HepG2 (cell line): ENCODE data around the gene RASIP1. TPM values are rescaled to one million over a fixed set of nuclear protein-coding genes. Genes with fewer than 3 reads are reported as not detected.

Experiments
- ESRRA ChIP-seq: sonication (generic); formaldehyde crosslinking; IDR thresholded peaks from 2 replicates; pipeline ENCODE4 v1.5.1; 2020; ENCODE audit warnings: mild to moderate bottlenecking, low read depth, missing genetic modification reagents
- MATR3 ChIP-seq: sonication (generic); formaldehyde crosslinking; IDR thresholded peaks from 2 replicates; pipeline ENCODE4 v1.4.0; 2020; ENCODE audit warnings: missing genetic modification reagents
- SALL2 ChIP-seq: sonication (generic); formaldehyde crosslinking; IDR thresholded peaks from 2 replicates; pipeline ENCODE4 v1.8.1; 2023; ENCODE audit warnings: mild to moderate bottlenecking, missing genetic modification reagents, inconsistent platforms
- TRIM24 ChIP-seq: sonication (generic); formaldehyde crosslinking; IDR thresholded peaks from 2 replicates; pipeline ENCODE4 v1.8.0; 2022; ENCODE audit warnings: mild to moderate bottlenecking, missing genetic modification reagents
- ZNF451 ChIP-seq: sonication (generic); formaldehyde crosslinking; IDR thresholded peaks from 2 replicates; pipeline ENCODE4 v1.5.0; 2020; ENCODE audit warnings: mild to moderate bottlenecking, missing genetic modification reagents
- polyA plus RNA-seq, 8 experiments: library from polyadenylated mRNA; depleted of rRNA in 3 of 8; stranded (reverse) in 7 of 8; unstranded in 1 of 8; fragments of >200 nt; fragmentation: Illumina TruSeq in 4 of 8; extraction: Trizol in 4 of 8; gene quantifications; 2 replicates each; pipeline versions ENCODE4 v1.2.1 to v1.2.3, GENCODE V29; 2011 to 2016; ENCODE audit warnings: low read depth in 4 of 8, missing spikeins in 1 of 8, mixed read lengths in 1 of 8; ENCODE audit not compliant: insufficient read depth in 1 of 8
- total RNA-seq, 5 experiments: library from RNA; depleted of rRNA; stranded (reverse); fragments of >200 nt; fragmentation: Illumina TruSeq; extraction: Trizol; gene quantifications; 2 replicates each; pipeline ENCODE4 v1.2.3, GENCODE V29; 2016; ENCODE audit warnings: low read depth in 1 of 5
- TF ChIP-seq, protein P1 (sequence below): sonication (generic); formaldehyde crosslinking; IDR thresholded peaks from 2 replicates; pipeline ENCODE4 v1.4.0; 2020; ENCODE audit warnings: missing genetic modification reagents
- TF ChIP-seq, protein P2 (sequence below): sonication (generic); formaldehyde crosslinking; IDR thresholded peaks from 2 replicates; pipeline ENCODE4 v1.4.0; 2020; ENCODE audit warnings: mild to moderate bottlenecking, missing genetic modification reagents
- TF ChIP-seq, protein P3 (sequence below): sonication (generic); formaldehyde crosslinking; IDR thresholded peaks from 2 replicates; pipeline ENCODE4 v1.8.0; 2022; ENCODE audit warnings: low read depth, missing genetic modification reagents
- TF ChIP-seq, protein P4 (sequence below): sonication (generic); formaldehyde crosslinking; IDR thresholded peaks from 2 replicates; pipeline ENCODE4 v1.4.0; 2020; ENCODE audit warnings: missing genetic modification reagents, borderline replicate concordance
- TF ChIP-seq, protein P5 (sequence below): sonication (generic); formaldehyde crosslinking; IDR thresholded peaks from 2 replicates; pipeline ENCODE4 v1.4.0; 2020; ENCODE audit warnings: missing genetic modification reagents

RASIP1 gene
- total and polyA plus RNA-seq, 2 of the 13 experiments (the other 11 are each of a cell fraction or from before 2014, with no cell fraction given): 0.44 to 0.58 TPM

GRCh38 chr19:48738557-48739403 lies 1.6 kb downstream of the RASIP1 start (continued):
- TF ChIP-seq, protein P1, sequence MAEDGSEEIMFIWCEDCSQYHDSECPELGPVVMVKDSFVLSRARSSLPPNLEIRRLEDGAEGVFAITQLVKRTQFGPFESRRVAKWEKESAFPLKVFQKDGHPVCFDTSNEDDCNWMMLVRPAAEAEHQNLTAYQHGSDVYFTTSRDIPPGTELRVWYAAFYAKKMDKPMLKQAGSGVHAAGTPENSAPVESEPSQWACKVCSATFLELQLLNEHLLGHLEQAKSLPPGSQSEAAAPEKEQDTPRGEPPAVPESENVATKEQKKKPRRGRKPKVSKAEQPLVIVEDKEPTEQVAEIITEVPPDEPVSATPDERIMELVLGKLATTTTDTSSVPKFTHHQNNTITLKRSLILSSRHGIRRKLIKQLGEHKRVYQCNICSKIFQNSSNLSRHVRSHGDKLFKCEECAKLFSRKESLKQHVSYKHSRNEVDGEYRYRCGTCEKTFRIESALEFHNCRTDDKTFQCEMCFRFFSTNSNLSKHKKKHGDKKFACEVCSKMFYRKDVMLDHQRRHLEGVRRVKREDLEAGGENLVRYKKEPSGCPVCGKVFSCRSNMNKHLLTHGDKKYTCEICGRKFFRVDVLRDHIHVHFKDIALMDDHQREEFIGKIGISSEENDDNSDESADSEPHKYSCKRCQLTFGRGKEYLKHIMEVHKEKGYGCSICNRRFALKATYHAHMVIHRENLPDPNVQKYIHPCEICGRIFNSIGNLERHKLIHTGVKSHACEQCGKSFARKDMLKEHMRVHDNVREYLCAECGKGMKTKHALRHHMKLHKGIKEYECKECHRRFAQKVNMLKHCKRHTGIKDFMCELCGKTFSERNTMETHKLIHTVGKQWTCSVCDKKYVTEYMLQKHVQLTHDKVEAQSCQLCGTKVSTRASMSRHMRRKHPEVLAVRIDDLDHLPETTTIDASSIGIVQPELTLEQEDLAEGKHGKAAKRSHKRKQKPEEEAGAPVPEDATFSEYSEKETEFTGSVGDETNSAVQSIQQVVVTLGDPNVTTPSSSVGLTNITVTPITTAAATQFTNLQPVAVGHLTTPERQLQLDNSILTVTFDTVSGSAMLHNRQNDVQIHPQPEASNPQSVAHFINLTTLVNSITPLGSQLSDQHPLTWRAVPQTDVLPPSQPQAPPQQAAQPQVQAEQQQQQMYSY (CRISPR knock-in tag): no peak
- TF ChIP-seq, protein P2, sequence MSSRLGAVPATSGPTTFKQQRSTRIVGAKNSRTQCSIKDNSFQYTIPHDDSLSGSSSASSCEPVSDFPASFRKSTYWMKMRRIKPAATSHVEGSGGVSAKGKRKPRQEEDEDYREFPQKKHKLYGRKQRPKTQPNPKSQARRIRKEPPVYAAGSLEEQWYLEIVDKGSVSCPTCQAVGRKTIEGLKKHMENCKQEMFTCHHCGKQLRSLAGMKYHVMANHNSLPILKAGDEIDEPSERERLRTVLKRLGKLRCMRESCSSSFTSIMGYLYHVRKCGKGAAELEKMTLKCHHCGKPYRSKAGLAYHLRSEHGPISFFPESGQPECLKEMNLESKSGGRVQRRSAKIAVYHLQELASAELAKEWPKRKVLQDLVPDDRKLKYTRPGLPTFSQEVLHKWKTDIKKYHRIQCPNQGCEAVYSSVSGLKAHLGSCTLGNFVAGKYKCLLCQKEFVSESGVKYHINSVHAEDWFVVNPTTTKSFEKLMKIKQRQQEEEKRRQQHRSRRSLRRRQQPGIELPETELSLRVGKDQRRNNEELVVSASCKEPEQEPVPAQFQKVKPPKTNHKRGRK (CRISPR knock-in tag): no peak
- TF ChIP-seq TRIM24 (CRISPR knock-in tag) (no peak), ESRRA (CRISPR knock-in tag) (peak; percentile 57; the same call in 1 of the 2 replicates), SALL2 (CRISPR knock-in tag) (peak; percentile 90; the same call in 1 of the 2 replicates), MATR3 (CRISPR knock-in tag) (no peak), ZNF451 (0 out of 2 replicates have a peak, but pooled peaks have one; percentile 60)
- TF ChIP-seq, protein P3, sequence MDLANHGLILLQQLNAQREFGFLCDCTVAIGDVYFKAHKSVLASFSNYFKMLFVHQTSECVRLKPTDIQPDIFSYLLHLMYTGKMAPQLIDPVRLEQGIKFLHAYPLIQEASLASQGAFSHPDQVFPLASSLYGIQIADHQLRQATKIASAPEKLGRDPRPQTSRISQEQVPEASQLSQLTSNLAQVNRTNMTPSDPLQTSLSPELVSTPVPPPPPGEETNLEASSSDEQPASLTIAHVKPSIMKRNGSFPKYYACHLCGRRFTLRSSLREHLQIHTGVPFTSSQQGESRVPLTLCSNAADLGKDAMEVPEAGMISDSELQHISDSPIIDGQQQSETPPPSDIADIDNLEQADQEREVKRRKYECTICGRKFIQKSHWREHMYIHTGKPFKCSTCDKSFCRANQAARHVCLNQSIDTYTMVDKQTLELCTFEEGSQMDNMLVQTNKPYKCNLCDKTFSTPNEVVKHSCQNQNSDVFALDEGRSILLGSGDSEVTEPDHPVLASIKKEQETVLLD (CRISPR knock-in tag): peak; percentile 50
- TF ChIP-seq, protein P4, sequence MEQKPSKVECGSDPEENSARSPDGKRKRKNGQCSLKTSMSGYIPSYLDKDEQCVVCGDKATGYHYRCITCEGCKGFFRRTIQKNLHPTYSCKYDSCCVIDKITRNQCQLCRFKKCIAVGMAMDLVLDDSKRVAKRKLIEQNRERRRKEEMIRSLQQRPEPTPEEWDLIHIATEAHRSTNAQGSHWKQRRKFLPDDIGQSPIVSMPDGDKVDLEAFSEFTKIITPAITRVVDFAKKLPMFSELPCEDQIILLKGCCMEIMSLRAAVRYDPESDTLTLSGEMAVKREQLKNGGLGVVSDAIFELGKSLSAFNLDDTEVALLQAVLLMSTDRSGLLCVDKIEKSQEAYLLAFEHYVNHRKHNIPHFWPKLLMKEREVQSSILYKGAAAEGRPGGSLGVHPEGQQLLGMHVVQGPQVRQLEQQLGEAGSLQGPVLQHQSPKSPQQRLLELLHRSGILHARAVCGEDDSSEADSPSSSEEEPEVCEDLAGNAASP (CRISPR knock-in tag): no peak
- TF ChIP-seq, protein P5, sequence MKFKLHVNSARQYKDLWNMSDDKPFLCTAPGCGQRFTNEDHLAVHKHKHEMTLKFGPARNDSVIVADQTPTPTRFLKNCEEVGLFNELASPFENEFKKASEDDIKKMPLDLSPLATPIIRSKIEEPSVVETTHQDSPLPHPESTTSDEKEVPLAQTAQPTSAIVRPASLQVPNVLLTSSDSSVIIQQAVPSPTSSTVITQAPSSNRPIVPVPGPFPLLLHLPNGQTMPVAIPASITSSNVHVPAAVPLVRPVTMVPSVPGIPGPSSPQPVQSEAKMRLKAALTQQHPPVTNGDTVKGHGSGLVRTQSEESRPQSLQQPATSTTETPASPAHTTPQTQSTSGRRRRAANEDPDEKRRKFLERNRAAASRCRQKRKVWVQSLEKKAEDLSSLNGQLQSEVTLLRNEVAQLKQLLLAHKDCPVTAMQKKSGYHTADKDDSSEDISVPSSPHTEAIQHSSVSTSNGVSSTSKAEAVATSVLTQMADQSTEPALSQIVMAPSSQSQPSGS (CRISPR knock-in tag): no peak
